ENCODE data around the gene NEGR1.
A peak's percentile ranks its signal among the peaks of the same experiment; 100 is the strongest.

The NEGR1 gene

DNA sequence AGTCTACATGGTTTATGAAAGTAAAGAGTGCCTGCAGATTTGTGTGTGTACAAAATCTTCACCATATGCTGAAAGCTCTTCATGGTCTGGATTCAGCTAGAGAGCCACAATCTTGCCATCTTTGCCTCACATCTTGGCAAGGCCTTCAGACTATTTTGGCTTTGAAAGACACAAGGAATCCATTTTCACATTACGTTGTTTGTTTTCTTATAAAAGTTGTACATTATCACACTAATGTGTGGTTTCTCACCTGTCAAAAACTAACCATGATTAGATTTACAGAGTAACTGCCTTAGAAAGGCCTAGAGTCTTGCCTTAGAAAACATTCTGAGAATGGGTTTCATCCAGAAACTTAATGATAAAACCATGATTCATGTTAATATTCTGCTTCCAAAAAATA is 494.6 kb downstream of the NEGR1 start:
- DNase-seq (ENCODE audit: low read depth in 2 of 2), result peak in 1 of 2 donors; percentile 36
- no peak overlapping the region for H3K4me3 ChIP-seq (replicated peaks in 1 of 2; ENCODE audit: low read depth in 2 of 2, low read length in 2 of 2)
- TF ChIP-seq, protein P1, sequence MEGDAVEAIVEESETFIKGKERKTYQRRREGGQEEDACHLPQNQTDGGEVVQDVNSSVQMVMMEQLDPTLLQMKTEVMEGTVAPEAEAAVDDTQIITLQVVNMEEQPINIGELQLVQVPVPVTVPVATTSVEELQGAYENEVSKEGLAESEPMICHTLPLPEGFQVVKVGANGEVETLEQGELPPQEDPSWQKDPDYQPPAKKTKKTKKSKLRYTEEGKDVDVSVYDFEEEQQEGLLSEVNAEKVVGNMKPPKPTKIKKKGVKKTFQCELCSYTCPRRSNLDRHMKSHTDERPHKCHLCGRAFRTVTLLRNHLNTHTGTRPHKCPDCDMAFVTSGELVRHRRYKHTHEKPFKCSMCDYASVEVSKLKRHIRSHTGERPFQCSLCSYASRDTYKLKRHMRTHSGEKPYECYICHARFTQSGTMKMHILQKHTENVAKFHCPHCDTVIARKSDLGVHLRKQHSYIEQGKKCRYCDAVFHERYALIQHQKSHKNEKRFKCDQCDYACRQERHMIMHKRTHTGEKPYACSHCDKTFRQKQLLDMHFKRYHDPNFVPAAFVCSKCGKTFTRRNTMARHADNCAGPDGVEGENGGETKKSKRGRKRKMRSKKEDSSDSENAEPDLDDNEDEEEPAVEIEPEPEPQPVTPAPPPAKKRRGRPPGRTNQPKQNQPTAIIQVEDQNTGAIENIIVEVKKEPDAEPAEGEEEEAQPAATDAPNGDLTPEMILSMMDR (IDR thresholded peaks at IDR 0.05; ENCODE audit: low read depth, low read length), result no peak

DNA sequence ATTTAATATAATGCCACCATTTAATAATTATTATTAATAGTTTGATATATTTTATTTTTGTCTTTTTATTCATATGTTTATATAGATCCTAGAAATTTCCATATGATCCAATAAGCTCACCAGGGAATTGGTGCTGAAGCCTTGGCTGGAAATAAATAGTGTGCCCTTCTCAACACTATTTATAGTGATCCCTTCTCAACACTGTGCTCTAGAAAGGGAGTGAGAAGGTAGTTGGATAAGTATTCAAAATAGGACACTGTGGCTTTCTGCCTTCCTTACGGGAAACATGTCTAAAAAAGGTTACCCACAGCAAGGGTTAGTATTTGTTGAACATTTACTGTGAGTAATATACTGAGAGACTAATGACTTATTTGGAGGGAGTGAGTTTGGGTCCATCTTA is 496.1 kb downstream of the NEGR1 start:
- H3K4me3 ChIP-seq (replicated peaks in 1 of 2; ENCODE audit: low read depth in 2 of 2, low read length in 2 of 2), result no peak overlapping the region
- DNase-seq (ENCODE audit: low read depth in 2 of 2), result no peak
- TF ChIP-seq, protein P1 (IDR thresholded peaks at IDR 0.05; ENCODE audit: low read depth, low read length), result no peak

DNA sequence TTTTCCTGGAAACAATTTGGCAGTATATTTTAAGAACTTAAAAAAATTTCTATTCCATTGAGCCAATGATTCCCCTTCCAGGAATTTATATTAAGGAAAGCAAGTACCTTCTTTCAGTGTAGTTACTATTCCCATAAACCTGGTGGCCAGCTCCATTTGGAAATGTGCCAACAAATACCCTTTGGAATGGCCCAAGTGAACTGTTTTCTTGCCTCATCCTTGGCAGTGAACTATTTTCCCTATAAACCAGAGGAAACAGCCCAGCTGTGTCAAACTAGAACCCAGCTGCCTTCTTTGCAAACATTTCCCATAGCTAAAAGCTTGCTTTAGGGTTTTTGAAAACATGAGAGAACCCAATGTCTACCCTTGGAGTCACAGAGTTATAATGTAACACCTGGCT is 496.9 kb downstream of the NEGR1 start:
- no peak overlapping the region for H3K4me3 ChIP-seq (replicated peaks in 1 of 2; ENCODE audit: low read depth in 2 of 2, low read length in 2 of 2)
- peak; percentile 6 to 28 for DNase-seq (ENCODE audit: low read depth in 2 of 2)
- TF ChIP-seq, protein P1 (IDR thresholded peaks at IDR 0.05; ENCODE audit: low read depth, low read length), result no peak

DNA sequence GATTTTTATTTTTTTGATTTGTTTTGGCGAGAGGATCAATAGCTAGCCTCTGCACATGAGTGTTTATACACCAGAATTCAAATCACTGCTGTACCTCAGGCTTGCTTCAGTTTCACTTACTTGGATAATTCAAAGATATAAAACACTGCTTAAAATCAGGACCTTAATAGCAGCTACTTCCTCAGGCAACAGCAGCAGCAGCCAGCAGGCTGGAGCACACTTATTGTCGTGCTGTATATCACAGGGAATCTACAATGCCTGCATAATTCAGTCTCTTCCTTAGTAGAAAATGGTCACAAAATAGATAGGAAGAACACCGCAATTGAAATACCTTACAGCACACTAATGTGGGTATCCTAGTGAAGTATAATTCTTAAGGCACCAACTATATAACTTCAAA is 497.3 kb downstream of the NEGR1 start:
- DNase-seq (ENCODE audit: low read depth in 2 of 2), result no peak
- no peak overlapping the region for H3K4me3 ChIP-seq (replicated peaks in 1 of 2; ENCODE audit: low read depth in 2 of 2, low read length in 2 of 2)
- TF ChIP-seq, protein P1 (IDR thresholded peaks at IDR 0.05; ENCODE audit: low read depth, low read length), result no peak

DNA sequence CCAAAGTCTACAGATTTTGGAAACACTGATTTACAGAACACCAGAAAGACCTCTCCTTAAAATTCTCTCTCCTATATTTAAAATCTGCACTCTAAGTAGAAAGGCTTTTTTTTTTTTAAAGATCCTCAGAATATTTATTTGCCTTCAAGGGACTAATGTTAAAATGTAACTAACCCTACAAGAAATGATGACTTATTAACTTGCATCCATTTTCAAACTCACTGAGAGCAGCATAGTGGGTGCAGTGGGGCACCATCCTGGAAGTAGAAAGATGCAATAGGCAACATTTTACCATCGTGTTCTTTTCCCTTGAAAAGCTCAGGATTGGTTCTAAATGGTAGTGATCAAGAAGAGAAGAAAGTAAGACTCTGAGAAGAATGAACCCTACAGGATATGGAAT is 498.1 kb downstream of the NEGR1 start:
- no peak for DNase-seq (ENCODE audit: low read depth in 2 of 2)
- TF ChIP-seq, protein P1 (IDR thresholded peaks at IDR 0.05; ENCODE audit: low read depth, low read length), result no peak

DNA sequence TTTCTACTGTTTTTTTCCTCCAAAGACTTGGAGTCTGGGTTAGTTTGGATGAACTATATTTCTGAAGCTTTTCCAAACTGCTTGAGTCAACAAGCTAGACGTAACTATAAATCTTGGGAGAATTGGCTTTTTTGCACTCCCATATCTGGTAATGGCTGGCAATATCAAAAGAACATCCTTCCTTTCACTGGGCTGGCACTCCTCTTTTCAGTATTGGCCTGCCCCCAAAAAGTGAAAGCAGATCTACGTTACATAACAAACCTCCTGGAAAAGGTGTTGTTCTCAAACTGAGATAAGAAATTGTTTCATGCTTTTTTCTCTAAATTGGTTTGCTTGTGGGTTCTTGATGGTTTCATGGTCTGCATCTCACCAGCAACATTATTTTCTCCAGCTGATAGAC is 499.3 kb downstream of the NEGR1 start:
- TF ChIP-seq, protein P1 (IDR thresholded peaks at IDR 0.05; ENCODE audit: low read depth, low read length), result no peak
- no peak for DNase-seq (ENCODE audit: low read depth in 2 of 2)
- no peak overlapping the region for H3K4me3 ChIP-seq (replicated peaks in 1 of 2; ENCODE audit: low read depth in 2 of 2, low read length in 2 of 2)

More for the DNA sequence above, 498.1 kb downstream of the NEGR1 start:
- no peak overlapping the region for H3K4me3 ChIP-seq (replicated peaks in 1 of 2; ENCODE audit: low read depth in 2 of 2, low read length in 2 of 2)

DNA sequence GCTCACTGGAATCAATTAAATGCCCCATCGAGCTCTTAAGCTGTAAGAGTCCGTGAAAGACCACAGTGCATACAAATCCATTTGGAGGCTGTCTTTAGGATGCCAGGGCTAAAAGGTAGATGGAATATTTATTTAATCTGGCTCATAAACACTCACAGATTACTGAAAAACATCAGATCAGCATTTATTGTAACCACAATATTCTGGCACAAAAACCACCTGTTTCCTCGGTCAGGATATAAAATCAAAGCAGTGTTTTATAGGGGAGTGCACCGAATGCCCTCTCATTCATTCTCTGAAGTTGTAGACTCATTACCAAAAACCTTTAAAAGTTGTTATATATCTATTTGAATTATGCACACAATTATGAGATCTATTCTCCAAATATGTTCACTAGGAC is 500.9 kb downstream of the NEGR1 start:
- TF ChIP-seq, protein P1 (IDR thresholded peaks at IDR 0.05; ENCODE audit: low read depth, low read length), result no peak
- no peak overlapping the region for H3K4me3 ChIP-seq (replicated peaks in 1 of 2; ENCODE audit: low read depth in 2 of 2, low read length in 2 of 2)
- DNase-seq (ENCODE audit: low read depth in 2 of 2), result no peak

Measured in cardiac fibroblast (primary cell).